Mucosa of stomach (tissue), 1 donor: ENCODE measurements around the gene NDUFS8.

Source experiments
- H3K27me3 ChIP-seq: one replicate; pipeline ENCODE4 v1.7.0; 2013; ENCODE audit warnings: mild to moderate bottlenecking, low read length; ENCODE audit not compliant: control insufficient read depth, insufficient read depth
- H3K36me3 ChIP-seq: one replicate; pipeline ENCODE4 v1.7.0; 2013; ENCODE audit warnings: low read length; ENCODE audit not compliant: control insufficient read depth, insufficient read depth
- H3K4me1 ChIP-seq: one replicate; pipeline ENCODE4 v1.7.0; 2013; ENCODE audit warnings: mild to moderate bottlenecking, low read length; ENCODE audit not compliant: control insufficient read depth, insufficient read depth
- H3K4me3 ChIP-seq: one replicate; pipeline ENCODE4 v1.7.0; 2013; ENCODE audit warnings: low read length
- H3K9ac ChIP-seq: one replicate; pipeline ENCODE4 v1.7.0; 2013; ENCODE audit warnings: mild to moderate bottlenecking, low read length, moderate library complexity
- H3K9me3 ChIP-seq: one replicate; pipeline ENCODE4 v1.7.0; 2013; ENCODE audit warnings: mild to moderate bottlenecking, low read length, moderate library complexity; ENCODE audit not compliant: control insufficient read depth
- donor health status: Pancreatic carcinoma.

Gene NDUFS8

DNA sequence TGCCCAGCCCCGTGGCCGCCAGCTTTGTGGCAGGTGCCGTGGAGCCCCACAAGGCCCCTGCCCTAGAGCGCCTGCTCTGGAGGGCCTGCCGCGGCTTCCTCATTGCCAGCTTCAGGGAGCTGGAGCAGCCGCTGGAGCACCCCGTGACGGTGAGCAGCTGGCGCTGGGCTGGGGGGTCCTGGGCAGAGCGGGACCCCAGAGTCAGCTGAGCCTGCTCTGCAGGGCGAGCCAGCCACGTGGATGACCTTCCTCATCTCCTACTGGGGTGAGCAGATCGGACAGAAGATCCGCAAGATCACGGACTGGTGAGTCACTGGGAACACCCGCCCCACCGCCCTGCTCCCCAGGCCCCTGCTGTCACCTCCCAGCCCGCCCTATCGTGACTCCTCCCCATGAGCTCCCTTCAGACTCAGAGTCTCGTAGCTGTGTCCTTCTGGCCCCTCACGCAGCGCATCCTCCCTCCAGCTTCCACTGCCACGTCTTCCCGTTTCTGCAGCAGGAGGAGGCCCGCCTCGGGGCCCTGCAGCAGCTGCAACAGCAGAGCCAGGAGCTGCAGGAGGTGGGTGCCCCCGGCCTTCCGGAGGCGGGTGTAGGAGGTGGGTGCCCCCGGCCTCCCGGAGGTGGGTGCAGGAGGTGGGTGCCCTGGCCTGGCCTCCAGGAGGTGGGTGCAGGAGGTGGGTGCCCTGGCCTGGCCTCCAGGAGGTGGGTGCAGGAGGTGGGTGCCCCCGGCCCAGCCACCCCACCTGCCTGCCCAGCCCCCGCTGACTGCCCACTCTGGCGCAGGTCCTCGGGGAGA is 13.1 kb downstream of the NDUFS8 start:
- H3K9me3 ChIP-seq = no peaks in the 10 kb centered on the region
- H3K4me3 ChIP-seq = no peak overlapping the region
- H3K9ac ChIP-seq = no peak overlapping the region
- peaks cover 7% of the 10 kb centered on the region for H3K36me3 ChIP-seq
- no peaks in the 10 kb centered on the region for H3K27me3 ChIP-seq
- peaks cover 24% of the 10 kb centered on the region for H3K4me1 ChIP-seq

DNA sequence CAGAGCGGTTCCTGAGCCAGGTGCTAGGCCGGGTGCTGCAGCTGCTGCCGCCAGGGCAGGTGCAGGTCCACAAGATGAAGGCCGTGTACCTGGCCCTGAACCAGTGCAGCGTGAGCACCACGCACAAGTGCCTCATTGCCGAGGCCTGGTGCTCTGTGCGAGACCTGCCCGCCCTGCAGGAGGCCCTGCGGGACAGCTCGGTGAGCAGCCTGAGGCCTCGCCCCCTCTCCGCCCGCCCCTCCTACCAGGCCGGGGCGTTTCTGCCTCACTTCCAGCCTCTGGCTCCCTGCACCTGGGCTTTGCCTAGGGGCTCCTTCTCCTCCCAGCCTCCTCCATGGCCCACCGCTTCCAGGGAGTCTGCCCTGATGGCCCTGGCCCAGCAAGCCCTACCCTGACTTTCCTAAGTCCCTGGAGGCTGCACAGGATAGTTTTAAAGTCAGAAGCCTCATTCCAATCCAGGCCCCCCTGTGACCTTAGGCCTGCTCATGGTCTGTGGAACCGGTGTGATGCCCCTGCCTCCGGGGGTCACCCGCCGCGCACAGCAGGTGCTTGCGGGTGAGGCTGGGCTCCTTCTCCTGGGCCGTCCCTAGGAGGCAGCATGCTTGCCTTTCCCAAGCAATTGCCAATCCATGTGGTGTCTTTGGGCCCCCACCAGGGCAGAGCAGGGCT is 13.8 kb downstream of the NDUFS8 start:
- H3K4me3 ChIP-seq = no peak overlapping the region
- no peak overlapping the region for H3K9ac ChIP-seq
- H3K36me3 ChIP-seq = peaks cover 11% of the 10 kb centered on the region
- no peaks in the 10 kb centered on the region for H3K27me3 ChIP-seq
- no peaks in the 10 kb centered on the region for H3K9me3 ChIP-seq
- peaks cover 17% of the 10 kb centered on the region for H3K4me1 ChIP-seq

DNA sequence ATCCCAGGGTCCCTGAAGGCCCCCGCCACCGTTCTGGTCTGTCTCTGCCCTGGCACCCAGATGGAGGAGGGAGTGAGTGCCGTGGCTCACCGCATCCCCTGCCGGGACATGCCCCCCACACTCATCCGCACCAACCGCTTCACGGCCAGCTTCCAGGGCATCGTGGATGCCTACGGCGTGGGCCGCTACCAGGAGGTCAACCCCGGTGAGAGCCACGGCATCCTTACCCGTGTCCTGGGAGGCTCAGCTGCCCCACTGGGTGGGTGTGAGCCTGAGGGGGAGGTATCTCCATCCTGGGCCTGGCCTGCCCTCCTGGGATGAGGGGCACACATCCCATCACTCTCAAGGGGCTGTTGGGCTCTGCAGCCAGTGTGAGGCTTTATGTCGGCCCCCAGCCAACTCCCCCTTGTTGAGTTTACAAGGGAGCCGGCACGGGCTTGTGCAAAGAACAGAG is 14.4 kb downstream of the NDUFS8 start:
- H3K36me3 ChIP-seq = peaks cover 11% of the 10 kb centered on the region
- H3K27me3 ChIP-seq = no peaks in the 10 kb centered on the region
- no peak overlapping the region for H3K4me3 ChIP-seq
- no peaks in the 10 kb centered on the region for H3K9me3 ChIP-seq
- peaks cover 10% of the 10 kb centered on the region for H3K4me1 ChIP-seq
- no peak overlapping the region for H3K9ac ChIP-seq

DNA sequence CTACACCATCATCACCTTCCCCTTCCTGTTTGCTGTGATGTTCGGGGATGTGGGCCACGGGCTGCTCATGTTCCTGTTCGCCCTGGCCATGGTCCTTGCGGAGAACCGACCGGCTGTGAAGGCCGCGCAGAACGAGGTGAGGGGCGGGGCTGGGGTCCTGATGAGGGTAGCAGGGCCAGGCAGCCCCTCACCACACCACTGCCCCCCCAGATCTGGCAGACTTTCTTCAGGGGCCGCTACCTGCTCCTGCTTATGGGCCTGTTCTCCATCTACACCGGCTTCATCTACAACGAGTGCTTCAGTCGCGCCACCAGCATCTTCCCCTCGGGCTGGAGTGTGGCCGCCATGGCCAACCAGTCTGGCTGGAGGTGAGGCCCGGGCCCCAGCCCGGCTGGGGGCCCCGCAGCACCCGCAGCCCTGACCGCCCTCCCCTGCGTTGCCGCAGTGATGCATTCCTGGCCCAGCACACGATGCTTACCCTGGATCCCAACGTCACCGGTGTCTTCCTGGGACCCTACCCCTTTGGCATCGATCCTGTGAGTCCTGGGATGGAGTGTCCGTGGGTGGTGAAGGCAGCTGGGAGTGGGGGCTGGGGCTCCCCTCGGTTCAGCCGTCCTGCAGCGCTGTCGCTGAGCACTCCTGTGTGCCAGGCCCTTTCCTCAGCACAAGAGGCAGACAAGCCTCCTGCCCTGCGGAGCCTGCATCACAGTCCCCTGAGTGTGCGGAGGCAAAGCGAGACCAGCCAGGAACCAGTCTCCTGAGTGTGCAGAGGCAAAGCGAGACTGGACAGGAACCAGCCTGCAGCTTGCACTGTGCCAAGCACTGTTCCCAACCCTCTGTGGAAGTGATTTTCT is 17.2 kb downstream of the NDUFS8 start:
- H3K36me3 ChIP-seq = peaks cover 16% of the 10 kb centered on the region
- H3K9ac ChIP-seq = no peak overlapping the region
- H3K4me1 ChIP-seq = no peaks in the 10 kb centered on the region
- H3K9me3 ChIP-seq = no peaks in the 10 kb centered on the region
- no peaks in the 10 kb centered on the region for H3K27me3 ChIP-seq
- H3K4me3 ChIP-seq = no peak overlapping the region

DNA sequence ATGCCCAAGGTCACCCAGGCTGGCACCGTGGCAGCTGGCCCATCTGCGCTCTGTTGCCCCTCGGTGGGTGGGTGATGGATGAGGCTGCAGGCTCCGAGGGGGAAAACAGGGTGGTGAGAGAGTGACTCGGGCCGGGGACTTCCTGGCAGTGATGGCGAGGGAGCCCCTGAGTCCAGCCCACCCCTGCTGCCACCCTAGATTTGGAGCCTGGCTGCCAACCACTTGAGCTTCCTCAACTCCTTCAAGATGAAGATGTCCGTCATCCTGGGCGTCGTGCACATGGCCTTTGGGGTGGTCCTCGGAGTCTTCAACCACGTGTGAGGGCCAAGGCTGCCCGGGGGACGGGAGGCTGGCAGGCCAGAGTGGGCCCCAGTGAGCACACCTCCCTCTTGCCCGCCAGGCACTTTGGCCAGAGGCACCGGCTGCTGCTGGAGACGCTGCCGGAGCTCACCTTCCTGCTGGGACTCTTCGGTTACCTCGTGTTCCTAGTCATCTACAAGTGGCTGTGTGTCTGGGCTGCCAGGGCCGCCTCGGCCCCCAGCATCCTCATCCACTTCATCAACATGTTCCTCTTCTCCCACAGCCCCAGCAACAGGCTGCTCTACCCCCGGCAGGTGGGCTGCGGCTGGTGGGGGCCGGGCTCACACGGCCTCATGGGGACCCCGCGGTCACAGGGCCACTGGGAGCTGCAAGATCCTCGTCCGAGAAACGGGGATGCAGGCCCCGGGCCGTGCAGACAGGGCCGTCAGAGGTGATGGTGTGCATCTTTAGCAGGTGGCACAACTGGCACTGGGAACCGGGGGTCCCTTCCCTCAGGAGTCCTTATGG is 18.4 kb downstream of the NDUFS8 start:
- Histone ChIP-seq H3K9ac (no peak overlapping the region), H3K36me3 (peaks cover 16% of the 10 kb centered on the region), H3K4me1 (no peaks in the 10 kb centered on the region)

DNA sequence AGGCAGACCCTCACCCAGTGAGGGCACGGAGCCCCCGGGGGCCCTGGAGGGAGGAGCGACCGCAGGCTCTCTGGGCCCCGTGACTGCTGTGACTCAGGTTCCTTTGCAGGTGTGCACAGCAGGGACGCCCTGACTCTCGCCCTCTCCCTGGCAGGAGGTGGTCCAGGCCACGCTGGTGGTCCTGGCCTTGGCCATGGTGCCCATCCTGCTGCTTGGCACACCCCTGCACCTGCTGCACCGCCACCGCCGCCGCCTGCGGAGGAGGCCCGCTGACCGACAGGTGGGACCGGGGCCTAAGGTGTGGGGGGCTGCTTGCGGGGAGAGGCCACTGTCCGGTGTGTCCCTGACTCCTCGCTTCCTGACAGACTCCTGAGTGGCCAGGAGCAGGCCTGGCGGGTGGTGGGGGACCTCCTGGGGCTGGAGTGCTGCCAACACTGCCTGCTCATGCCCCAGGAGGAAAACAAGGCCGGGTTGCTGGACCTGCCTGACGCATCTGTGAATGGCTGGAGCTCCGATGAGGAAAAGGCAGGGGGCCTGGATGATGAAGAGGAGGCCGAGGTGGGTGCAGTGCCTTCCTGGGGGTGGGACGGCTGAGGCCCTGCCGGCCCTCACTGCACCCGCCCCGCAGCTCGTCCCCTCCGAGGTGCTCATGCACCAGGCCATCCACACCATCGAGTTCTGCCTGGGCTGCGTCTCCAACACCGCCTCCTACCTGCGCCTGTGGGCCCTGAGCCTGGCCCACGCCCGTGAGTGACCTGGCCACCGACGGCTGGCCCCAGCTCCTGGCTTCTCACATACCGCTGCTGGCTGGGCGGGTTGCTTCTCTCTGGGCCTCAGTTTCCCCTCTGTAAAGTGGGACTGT is 19.3 kb downstream of the NDUFS8 start:
- Histone ChIP-seq H3K9ac (no peak overlapping the region), H3K9me3 (no peaks in the 10 kb centered on the region), H3K27me3 (no peaks in the 10 kb centered on the region), H3K4me3 (no peak overlapping the region), H3K36me3 (peaks cover 14% of the 10 kb centered on the region), H3K4me1 (no peaks in the 10 kb centered on the region)

More for the DNA sequence above, 18.4 kb downstream of the NDUFS8 start:
- Histone ChIP-seq H3K9me3 (no peaks in the 10 kb centered on the region), H3K27me3 (no peaks in the 10 kb centered on the region), H3K4me3 (no peak overlapping the region)

DNA sequence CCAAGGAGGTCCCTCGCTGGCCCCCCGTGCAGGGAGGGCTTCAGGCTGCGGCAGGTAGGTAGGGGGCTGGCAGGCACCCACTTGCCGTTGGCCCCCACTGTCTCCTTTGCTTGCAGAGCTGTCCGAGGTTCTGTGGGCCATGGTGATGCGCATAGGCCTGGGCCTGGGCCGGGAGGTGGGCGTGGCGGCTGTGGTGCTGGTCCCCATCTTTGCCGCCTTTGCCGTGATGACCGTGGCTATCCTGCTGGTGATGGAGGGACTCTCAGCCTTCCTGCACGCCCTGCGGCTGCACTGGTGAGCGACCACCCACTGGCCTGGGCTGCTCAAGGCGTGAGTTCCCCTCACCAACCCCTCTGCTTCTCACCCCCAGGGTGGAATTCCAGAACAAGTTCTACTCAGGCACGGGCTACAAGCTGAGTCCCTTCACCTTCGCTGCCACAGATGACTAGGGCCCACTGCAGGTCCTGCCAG is 19.9 kb downstream of the NDUFS8 start:
- Histone ChIP-seq H3K4me1 (no peaks in the 10 kb centered on the region), H3K9me3 (no peaks in the 10 kb centered on the region), H3K9ac (no peak overlapping the region), H3K27me3 (no peaks in the 10 kb centered on the region), H3K36me3 (peaks cover 10% of the 10 kb centered on the region), H3K4me3 (no peak overlapping the region)

DNA sequence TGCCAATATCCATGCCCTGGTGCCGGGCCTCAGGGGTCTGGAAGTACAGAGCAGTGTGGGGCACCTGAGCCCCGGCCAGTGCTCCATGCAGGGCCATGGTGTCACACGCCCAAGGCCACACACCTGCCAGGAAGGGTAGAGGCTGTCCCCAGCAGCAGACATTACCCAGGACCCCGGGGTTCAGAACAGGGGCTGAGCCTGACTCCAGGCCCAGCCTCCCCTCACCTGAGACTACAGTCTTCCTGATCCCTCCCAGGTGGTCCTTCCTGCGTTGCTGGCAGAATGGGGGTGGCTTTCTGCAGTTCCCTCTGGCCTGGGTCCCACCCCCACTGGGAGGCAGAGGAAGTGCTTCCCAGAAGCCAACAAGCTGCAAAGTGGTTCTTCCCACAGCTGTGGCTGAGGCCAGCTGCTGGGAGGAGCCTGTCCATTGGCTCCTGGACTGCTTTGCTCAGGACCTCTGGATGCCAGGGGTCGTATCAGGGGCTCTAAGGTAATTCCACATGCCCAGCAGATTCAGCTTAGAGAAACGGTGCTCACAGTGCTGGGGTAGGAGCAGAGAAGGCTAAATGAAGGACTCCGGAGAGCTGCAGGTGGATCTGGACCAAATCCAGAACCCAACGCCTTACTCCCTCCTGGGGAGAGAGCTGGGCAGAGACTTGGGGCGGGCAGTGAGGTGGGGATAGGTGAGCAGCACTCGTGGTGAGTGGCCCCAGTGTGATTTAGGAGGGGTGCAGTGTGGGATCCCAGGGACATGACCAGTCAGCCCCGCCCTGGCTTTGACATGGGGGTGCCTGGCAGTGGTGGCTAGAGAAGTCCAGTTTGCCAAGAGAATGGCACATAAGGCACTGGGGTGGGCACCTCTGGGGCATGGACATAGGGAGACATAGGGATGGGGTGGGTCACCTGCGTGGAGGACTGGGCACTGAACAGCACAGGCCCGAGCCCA is 21.0 kb downstream of the NDUFS8 start:
- H3K9me3 ChIP-seq = no peaks in the 10 kb centered on the region
- peaks cover 10% of the 10 kb centered on the region for H3K36me3 ChIP-seq
- H3K4me1 ChIP-seq = no peaks in the 10 kb centered on the region
- H3K27me3 ChIP-seq = no peaks in the 10 kb centered on the region
- no peak overlapping the region for H3K4me3 ChIP-seq
- H3K9ac ChIP-seq = no peak overlapping the region

DNA sequence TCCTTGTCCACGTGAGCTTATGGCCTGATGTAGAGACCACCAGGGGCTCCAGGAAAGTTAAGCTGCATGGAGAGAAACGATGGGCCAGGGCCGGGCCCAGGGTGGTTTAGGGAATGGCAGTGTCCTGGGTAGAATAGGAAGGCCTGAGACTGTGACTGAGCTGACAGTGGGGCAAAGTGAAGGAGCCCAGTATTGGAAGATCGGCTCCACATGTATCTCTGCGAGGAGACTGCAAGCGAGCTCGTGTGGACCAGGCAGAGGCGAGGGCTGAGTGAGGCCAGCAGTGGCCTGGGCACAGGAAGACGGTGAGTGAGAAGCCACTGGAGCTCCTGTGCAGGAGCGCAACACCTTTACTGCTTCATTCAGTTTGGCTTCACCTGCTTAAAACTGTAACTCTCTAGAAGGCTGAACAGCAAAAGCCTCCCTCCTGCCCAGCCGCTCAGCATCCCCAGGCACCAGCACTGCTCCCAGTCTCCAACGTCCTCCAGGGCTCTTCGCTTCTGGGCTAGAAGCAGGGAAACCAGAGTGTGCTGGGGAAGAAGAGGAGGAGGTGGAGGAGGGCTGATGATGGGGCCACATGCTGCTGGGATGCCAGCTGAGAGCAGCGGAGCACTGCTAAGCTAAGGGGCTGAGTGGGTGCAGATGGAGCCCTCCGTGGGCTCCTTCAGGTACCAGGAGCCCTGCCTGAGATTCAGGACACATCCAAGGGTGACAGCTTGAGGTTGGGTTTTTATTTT is 21.8 kb downstream of the NDUFS8 start:
- Histone ChIP-seq H3K4me1 (no peaks in the 10 kb centered on the region), H3K9me3 (no peaks in the 10 kb centered on the region), H3K36me3 (peaks cover 10% of the 10 kb centered on the region), H3K9ac (no peak overlapping the region), H3K4me3 (no peak overlapping the region), H3K27me3 (no peaks in the 10 kb centered on the region)
